A549 treated with dexamethasone at 1 μM for 4 hours (cell line): ENCODE data around the gene CT45A10. TPM values are rescaled to one million over a fixed set of nuclear protein-coding genes. Genes with fewer than 3 reads are reported as not detected.

Source experiments
- total RNA-seq: library from RNA; stranded (reverse); fragments of 200-300 nt; extraction: Qiagen RNA extraction; gene quantifications from 5 replicates; pipeline ENCODE4 v1.2.3, GENCODE V29; 2022

The CT45A10 gene, protein sequence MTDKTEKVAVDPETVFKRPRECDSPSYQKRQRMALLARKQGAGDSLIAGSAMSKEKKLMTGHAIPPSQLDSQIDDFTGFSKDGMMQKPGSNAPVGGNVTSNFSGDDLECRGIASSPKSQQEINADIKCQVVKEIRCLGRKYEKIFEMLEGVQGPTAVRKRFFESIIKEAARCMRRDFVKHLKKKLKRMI
- 0.21 to 0.55 TPM (median 0.44 TPM) in 4 of 5 replicates, not detected in the other for total RNA-seq

DNA sequence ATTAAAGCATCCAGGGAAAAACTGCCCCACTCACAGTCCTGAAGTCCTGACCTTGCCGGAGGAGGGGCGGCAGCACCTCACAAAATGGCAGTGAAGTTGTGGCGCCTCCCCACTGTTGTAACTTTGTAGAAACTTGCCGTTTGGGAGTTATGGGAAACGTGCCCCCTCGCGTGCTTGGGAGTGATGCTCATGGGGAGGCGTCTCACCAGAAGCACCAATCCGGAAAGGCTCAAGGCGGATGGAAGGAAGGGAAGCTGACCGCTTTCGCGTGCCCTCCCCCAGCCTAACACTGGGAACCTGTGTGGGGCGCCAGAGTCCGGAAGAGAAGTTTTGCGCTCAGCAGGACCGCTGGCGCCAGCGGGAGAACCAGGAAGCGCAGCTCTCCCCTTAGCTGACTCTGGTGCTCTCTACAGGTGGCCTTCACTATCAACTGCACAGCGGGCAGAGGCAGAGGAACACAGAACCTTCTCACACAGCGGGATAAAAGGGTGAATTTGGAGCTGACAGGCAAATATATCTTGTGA is at the start of gene CT45A10, which contains the start of gene SAGE1:
Gene CT45A10 (minus strand): TSS at position 151 of the 524 bp plus-strand sequence. CDS start 8,100 bp downstream, outside the sequence.
Gene SAGE1 (plus strand): TSS at position 423 of the 524 bp plus-strand sequence. CDS start 2,527 bp downstream, outside the sequence.

DNA sequence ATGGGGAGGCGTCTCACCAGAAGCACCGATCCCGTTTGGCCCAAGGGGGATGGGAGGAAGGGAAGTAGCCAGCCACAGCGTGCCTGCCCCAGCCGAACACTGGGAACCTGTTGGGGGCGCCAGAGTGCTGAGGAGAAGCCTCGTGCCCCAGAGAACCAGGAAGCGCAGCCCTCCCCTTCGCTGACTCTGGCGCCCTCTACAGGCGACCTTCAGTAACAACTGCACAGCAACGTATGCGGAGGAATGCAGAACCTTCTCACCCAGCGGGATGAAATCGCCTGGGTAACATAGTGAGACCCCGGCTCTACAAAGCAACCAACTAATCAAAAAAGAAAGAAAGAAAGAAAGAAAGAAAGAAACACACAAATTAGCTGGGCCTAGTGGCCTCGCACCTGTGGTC is 21.5 kb downstream of the CT45A10 start, which contains the start of gene CT45A9:
Gene CT45A9 (minus strand): TSS at position 101 of the 400 bp plus-strand sequence. CDS start 3,751 bp downstream, outside the sequence.

DNA sequence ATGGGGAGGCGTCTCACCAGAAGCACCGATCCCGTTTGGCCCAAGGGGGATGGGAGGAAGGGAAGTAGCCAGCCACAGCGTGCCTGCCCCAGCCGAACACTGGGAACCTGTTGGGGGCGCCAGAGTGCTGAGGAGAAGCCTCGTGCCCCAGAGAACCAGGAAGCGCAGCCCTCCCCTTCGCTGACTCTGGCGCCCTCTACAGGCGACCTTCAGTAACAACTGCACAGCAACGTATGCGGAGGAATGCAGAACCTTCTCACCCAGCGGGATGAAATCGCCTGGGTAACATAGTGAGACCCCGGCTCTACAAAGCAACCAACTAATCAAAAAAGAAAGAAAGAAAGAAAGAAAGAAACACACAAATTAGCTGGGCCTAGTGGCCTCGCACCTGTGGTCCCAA is 38.8 kb downstream of the CT45A10 start, which contains the start of gene CT45A8:
Gene CT45A8 (minus strand): TSS at position 101 of the 400 bp plus-strand sequence. CDS start 3,755 bp downstream, outside the sequence.

DNA sequence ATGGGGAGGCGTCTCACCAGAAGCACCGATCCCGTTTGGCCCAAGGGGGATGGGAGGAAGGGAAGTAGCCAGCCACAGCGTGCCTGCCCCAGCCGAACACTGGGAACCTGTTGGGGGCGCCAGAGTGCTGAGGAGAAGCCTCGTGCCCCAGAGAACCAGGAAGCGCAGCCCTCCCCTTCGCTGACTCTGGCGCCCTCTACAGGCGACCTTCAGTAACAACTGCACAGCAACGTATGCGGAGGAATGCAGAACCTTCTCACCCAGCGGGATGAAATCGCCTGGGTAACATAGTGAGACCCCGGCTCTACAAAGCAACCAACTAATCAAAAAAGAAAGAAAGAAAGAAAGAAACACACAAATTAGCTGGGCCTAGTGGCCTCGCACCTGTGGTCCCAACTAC is 56.1 kb downstream of the CT45A10 start, which contains the start of gene CT45A7:
Gene CT45A7 (minus strand): TSS at position 101 of the 400 bp plus-strand sequence. CDS start 3,747 bp downstream, outside the sequence.

Other genes with a start within 250 kb of the CT45A10 start
- not detected in 5 replicates for gene CT45A1, start 179.8 kb downstream of the CT45A10 start, total RNA-seq
- gene CT45A3, start 125.3 kb downstream of the CT45A10 start, total RNA-seq = 0.12 TPM in 1 of 5 replicates, not detected in the others
- gene CT45A5, start 107.9 kb downstream of the CT45A10 start, total RNA-seq = 0.09 to 0.22 TPM in 2 of 5 replicates, not detected in the others
- not detected in 5 replicates for gene CT45A6, start 90.7 kb downstream of the CT45A10 start, total RNA-seq
- not detected in 5 replicates for gene CT45A2, start 73.4 kb downstream of the CT45A10 start, total RNA-seq
- not detected in 5 replicates for gene CT45A7, start 56.2 kb downstream of the CT45A10 start, total RNA-seq
- gene CT45A8, start 38.9 kb downstream of the CT45A10 start, total RNA-seq = not detected in 5 replicates
- gene CT45A9, start 21.6 kb downstream of the CT45A10 start, total RNA-seq = not detected in 5 replicates
- 0.02 to 0.14 TPM (median 0.05 TPM) in 4 of 5 replicates, not detected in the other for gene SAGE1, start 272 bp upstream of the CT45A10 start, total RNA-seq
- 16.7 to 23.9 TPM (median 20.4 TPM) in 5 replicates for gene MMGT1, start 80.5 kb upstream of the CT45A10 start, total RNA-seq
- gene SLC9A6, start 92.0 kb upstream of the CT45A10 start, total RNA-seq = 6.9 to 10.1 TPM (median 8.8 TPM) in 5 replicates